Endothelial cell of umbilical vein (primary cell): ENCODE measurements around the gene PELI3.

Source experiments
- CTCF ChIP-seq, 2 donors: IDR thresholded peaks; 1 replicate in 1 of 2; 2 replicates in 1 of 2; pipeline ENCODE4 v1.5.1; 2011; ENCODE audit warnings: low read length in 2 of 2, mild to moderate bottlenecking in 2 of 2, moderate library complexity in 2 of 2, control low read depth in 1 of 2, inconsistent platforms in 1 of 2, low read depth in 1 of 2; ENCODE audit not compliant: insufficient read depth in 1 of 2; ENCODE audit errors: extremely low read depth in 1 of 2
- EZH2 ChIP-seq: IDR thresholded peaks from 2 replicates; pipeline ENCODE4 v1.6.1; 2012; ENCODE audit warnings: borderline replicate concordance, low read depth, mild to moderate bottlenecking, moderate library complexity, low read length, inconsistent platforms; ENCODE audit not compliant: severe bottlenecking
- MAX ChIP-seq: IDR thresholded peaks from 2 replicates; pipeline ENCODE4 v1.6.1; 2011; ENCODE audit not compliant: insufficient read depth, insufficient read length
- POLR2AphosphoS5 ChIP-seq: IDR thresholded peaks from 2 replicates; pipeline ENCODE4 v1.6.1; 2012; ENCODE audit warnings: low read depth, mild to moderate bottlenecking, control low read depth, low read length, moderate library complexity; ENCODE audit not compliant: insufficient read depth

- TF ChIP-seq CTCF (IDR thresholded peaks at IDR 0.05; ENCODE audit: extremely low read depth in 1 of 2, insufficient read depth in 1 of 2, low read depth in 1 of 2, low read length in 2 of 2) (peak; percentile 20 to 29), MAX (no peak), POLR2AphosphoS5 (peak; percentile 23), EZH2 (no peak)
Observed at GRCh38 chr11:66467034-66467659, 442 bp downstream of the PELI3 start.
